WTC11 (cell line): ENCODE measurements around the gene SYT1. TPM values are rescaled to one million over a fixed set of nuclear protein-coding genes. Genes with fewer than 3 reads are reported as not detected.

Source experiments
- ATAC-seq: fragments of 200-7000 bp; cut with Tn5 transposase; 2 replicates; pipeline ENCODE4 v1.10.0; 2021; ENCODE audit warnings: mild to moderate bottlenecking, moderate library complexity
- CTCF ChIA-PET: fragments of 300-600 bp; sonication (Branson Sonifier 250); formaldehyde crosslinking; loops from one replicate; lab custom pipeline; 2021; ENCODE audit warnings: antibody characterized with exemption; lab: Charles Lee
- POLR2A ChIA-PET: fragments of 350-600 bp; sonication (Branson Sonifier 250); formaldehyde crosslinking; loops from one replicate; lab custom pipeline; 2021; ENCODE audit warnings: antibody characterized with exemption; lab: Charles Lee
- DNase-seq: peaks from one replicate; pipeline ENCODE4 v3.0.0; 2021; ENCODE audit warnings: low spot score
- H3K27ac Mint-ChIP-seq: 2 replicates; pipeline ENCODE4 v1.8.0; 2021; ENCODE audit warnings: mixed read lengths
- H3K27me3 Mint-ChIP-seq: 2 replicates; pipeline ENCODE4 v1.8.0; 2021; ENCODE audit warnings: low read depth, mild to moderate bottlenecking, moderate library complexity, mixed read lengths
- H3K36me3 Mint-ChIP-seq: 2 replicates; pipeline ENCODE4 v1.8.0; 2021; ENCODE audit warnings: mixed read lengths
- H3K4me1 Mint-ChIP-seq: 2 replicates; pipeline ENCODE4 v1.8.0; 2022; ENCODE audit warnings: mixed read lengths
- H3K4me3 Mint-ChIP-seq: 2 replicates; pipeline ENCODE4 v1.8.0; 2021; ENCODE audit warnings: mild to moderate bottlenecking, moderate library complexity, mixed read lengths
- H3K9me3 Mint-ChIP-seq: 2 replicates; pipeline ENCODE4 v1.8.0; 2021; ENCODE audit warnings: mixed read lengths
- ATF1 ChIP-seq: sonication (generic); formaldehyde crosslinking; IDR thresholded peaks from 2 replicates; pipeline ENCODE4 v1.8.1; 2023; ENCODE audit warnings: mild to moderate bottlenecking, moderate library complexity, missing genetic modification reagents
- EMX1 ChIP-seq: fragments of 250-450 bp; sonication (Bioruptor Pico); IDR thresholded peaks from 2 replicates; pipeline ENCODE4 v1.8.0; 2021; ENCODE audit warnings: mild to moderate bottlenecking
- NFATC4 ChIP-seq: fragments of 250-450 bp; sonication (Bioruptor Pico); IDR thresholded peaks from 2 replicates; pipeline ENCODE4 v1.9.0; 2021; ENCODE audit warnings: mild to moderate bottlenecking
- NR1H2 ChIP-seq: sonication (generic); formaldehyde crosslinking; IDR thresholded peaks from 2 replicates; pipeline ENCODE4 v1.9.0; 2021; ENCODE audit warnings: mild to moderate bottlenecking, moderate library complexity, missing genetic modification reagents
- NR3C1 ChIP-seq: sonication (generic); formaldehyde crosslinking; conservative IDR thresholded peaks from 2 replicates; pipeline ENCODE4 v1.8.1; 2023; ENCODE audit warnings: low read depth, mild to moderate bottlenecking, missing genetic modification reagents
- RELA ChIP-seq: sonication (generic); formaldehyde crosslinking; IDR thresholded peaks from 2 replicates; pipeline ENCODE4 v1.8.1; 2022; ENCODE audit warnings: missing genetic modification reagents, mild to moderate bottlenecking, borderline replicate concordance
- RORB ChIP-seq: fragments of 250-450 bp; sonication (Bioruptor Pico); IDR thresholded peaks from 2 replicates; pipeline ENCODE4 v1.9.0; 2021; ENCODE audit warnings: mild to moderate bottlenecking
- ZNF121 ChIP-seq: sonication (generic); formaldehyde crosslinking; IDR thresholded peaks from 2 replicates; pipeline ENCODE4 v1.8.0; 2023; ENCODE audit warnings: missing genetic modification reagents
- ZNF317 ChIP-seq: sonication (generic); formaldehyde crosslinking; IDR thresholded peaks from 2 replicates; pipeline ENCODE4 v1.8.1; 2023; ENCODE audit warnings: low read depth, mild to moderate bottlenecking, moderate library complexity, missing genetic modification reagents, borderline replicate concordance
- total RNA-seq: library from RNA; stranded (reverse); gene quantifications from 3 replicates; pipeline ENCODE4 v1.2.3, GENCODE V29; 2021
- TF ChIP-seq, protein P1 (sequence below): fragments of 250-450 bp; sonication (Bioruptor Pico); IDR thresholded peaks from 2 replicates; pipeline ENCODE4 v2.1.2; 2022; ENCODE audit warnings: mild to moderate bottlenecking, moderate library complexity
- TF ChIP-seq, protein P2 (sequence below): sonication (generic); formaldehyde crosslinking; IDR thresholded peaks from 2 replicates; pipeline ENCODE4 v1.8.0; 2022; ENCODE audit warnings: mild to moderate bottlenecking, missing genetic modification reagents
- TF ChIP-seq, protein P3 (sequence below): sonication (generic); formaldehyde crosslinking; IDR thresholded peaks from 2 replicates; pipeline ENCODE4 v1.8.1; 2023; ENCODE audit warnings: mild to moderate bottlenecking, missing genetic modification reagents, borderline replicate concordance
- TF ChIP-seq, protein P4 (sequence below): fragments of 250-450 bp; sonication (Bioruptor Pico); IDR thresholded peaks from 2 replicates; pipeline ENCODE4 v1.9.0; 2021; ENCODE audit warnings: mild to moderate bottlenecking, borderline replicate concordance
- TF ChIP-seq, protein P5 (sequence below): sonication (generic); formaldehyde crosslinking; IDR thresholded peaks from 2 replicates; pipeline ENCODE4 v1.8.0; 2022; ENCODE audit warnings: missing genetic modification reagents
- TF ChIP-seq, protein P6 (sequence below): sonication (generic); formaldehyde crosslinking; IDR thresholded peaks from 2 replicates; pipeline ENCODE4 v1.8.0; 2022; ENCODE audit warnings: mild to moderate bottlenecking, missing genetic modification reagents

The SYT1 gene
- total RNA-seq, 1 experiment from 2014 or later = 45.2 TPM

DNA sequence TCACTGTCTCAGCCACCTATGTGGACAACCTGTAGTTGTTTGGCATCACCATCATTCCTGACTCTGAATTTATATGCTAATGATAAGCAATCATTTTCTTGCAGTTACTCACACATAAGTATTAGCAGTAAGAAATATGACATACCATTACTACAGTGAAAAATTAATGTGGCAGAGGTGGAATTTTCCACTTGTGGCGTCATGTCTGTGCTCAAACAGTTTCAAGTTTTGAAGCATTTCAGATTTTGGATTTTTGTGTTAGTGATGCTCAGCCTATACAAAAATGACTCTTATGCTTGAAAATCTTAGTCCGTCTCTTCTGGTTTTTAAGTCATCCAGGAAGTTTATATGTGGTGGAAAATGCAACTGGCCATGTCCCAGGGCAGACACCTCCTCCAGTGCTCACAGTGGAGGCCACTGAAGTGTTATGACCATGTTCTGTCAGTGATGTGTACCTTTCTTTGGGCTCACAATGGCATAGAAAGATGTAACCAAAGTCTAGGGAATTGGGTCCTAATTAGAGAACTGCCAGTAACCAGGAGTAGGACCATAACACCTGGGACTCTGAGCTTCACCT, 220.6 kb downstream of the SYT1 start (continued):
- TF ChIP-seq, protein P1, sequence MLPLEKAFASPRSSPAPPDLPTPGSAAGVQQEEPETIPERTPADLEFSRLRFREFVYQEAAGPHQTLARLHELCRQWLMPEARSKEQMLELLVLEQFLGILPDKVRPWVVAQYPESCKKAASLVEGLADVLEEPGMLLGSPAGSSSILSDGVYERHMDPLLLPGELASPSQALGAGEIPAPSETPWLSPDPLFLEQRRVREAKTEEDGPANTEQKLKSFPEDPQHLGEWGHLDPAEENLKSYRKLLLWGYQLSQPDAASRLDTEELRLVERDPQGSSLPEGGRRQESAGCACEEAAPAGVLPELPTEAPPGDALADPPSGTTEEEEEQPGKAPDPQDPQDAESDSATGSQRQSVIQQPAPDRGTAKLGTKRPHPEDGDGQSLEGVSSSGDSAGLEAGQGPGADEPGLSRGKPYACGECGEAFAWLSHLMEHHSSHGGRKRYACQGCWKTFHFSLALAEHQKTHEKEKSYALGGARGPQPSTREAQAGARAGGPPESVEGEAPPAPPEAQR (CRISPR knock-in tag) = no peak
- no peak for TF ChIP-seq ZNF121 (CRISPR knock-in tag)
- TF ChIP-seq, protein P2, sequence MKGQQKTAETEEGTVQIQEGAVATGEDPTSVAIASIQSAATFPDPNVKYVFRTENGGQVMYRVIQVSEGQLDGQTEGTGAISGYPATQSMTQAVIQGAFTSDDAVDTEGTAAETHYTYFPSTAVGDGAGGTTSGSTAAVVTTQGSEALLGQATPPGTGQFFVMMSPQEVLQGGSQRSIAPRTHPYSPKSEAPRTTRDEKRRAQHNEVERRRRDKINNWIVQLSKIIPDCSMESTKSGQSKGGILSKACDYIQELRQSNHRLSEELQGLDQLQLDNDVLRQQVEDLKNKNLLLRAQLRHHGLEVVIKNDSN (CRISPR knock-in tag) = no peak

DNA sequence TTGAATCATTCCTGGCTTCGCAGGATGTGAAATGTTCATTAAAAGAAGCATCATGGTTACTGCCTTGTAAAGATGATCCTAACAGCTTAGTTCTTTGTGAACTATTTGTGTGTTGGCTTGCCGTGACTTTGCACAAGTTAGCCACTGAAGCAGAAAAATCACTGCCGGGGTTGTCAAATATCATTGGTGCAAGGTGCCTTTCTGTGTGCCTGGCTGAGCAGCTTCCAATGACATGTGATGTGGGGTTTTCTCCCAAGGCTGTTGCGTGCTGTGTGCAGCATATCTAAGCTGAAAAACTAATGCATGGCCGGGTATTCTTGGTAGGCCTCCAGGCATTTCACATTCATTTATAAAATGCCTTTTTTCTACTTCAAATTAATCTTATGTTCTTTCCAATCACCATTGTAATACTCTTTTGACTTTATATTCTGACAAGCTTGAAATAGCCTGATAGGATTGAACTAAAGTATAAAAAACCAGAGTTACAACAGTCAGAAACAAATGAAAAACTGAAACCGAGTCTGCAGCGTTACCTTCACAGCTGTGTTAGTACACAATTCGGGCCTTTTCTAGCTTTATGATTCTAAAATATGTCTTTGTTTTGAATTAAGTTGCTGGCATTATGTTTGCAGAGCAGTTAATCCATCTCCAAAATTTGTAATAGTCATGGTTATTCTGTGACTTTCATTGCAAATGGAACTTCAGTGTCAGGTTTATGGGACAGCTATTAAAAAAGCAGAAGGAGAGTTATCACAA, 222.1 kb downstream of the SYT1 start:
- ChIA-PET CTCF (interaction anchor here (0.5 to 1.0 kb wide), 2 partner anchors 258 to 415 kb away, joined by 3 to 4 read pairs; no protein-coding TSS in a partner anchor), POLR2A (no interaction called here)
- Mint-ChIP-seq H3K4me3 (no peak overlapping the region), H3K36me3 (no peaks in the 10 kb centered on the region), H3K27me3 (no peaks in the 10 kb centered on the region), H3K9me3 (no peaks in the 10 kb centered on the region), H3K27ac (0 out of 2 replicates have a peak overlapping the region, but pooled peaks have one; percentile 30), H3K4me1 (peaks cover 59% of the 10 kb centered on the region)
- DNase-seq (no peak), ATAC-seq (no peak)
- TF ChIP-seq, protein P3, sequence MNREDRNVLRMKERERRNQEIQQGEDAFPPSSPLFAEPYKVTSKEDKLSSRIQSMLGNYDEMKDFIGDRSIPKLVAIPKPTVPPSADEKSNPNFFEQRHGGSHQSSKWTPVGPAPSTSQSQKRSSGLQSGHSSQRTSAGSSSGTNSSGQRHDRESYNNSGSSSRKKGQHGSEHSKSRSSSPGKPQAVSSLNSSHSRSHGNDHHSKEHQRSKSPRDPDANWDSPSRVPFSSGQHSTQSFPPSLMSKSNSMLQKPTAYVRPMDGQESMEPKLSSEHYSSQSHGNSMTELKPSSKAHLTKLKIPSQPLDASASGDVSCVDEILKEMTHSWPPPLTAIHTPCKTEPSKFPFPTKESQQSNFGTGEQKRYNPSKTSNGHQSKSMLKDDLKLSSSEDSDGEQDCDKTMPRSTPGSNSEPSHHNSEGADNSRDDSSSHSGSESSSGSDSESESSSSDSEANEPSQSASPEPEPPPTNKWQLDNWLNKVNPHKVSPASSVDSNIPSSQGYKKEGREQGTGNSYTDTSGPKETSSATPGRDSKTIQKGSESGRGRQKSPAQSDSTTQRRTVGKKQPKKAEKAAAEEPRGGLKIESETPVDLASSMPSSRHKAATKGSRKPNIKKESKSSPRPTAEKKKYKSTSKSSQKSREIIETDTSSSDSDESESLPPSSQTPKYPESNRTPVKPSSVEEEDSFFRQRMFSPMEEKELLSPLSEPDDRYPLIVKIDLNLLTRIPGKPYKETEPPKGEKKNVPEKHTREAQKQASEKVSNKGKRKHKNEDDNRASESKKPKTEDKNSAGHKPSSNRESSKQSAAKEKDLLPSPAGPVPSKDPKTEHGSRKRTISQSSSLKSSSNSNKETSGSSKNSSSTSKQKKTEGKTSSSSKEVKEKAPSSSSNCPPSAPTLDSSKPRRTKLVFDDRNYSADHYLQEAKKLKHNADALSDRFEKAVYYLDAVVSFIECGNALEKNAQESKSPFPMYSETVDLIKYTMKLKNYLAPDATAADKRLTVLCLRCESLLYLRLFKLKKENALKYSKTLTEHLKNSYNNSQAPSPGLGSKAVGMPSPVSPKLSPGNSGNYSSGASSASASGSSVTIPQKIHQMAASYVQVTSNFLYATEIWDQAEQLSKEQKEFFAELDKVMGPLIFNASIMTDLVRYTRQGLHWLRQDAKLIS (CRISPR knock-in tag) = no peak

DNA sequence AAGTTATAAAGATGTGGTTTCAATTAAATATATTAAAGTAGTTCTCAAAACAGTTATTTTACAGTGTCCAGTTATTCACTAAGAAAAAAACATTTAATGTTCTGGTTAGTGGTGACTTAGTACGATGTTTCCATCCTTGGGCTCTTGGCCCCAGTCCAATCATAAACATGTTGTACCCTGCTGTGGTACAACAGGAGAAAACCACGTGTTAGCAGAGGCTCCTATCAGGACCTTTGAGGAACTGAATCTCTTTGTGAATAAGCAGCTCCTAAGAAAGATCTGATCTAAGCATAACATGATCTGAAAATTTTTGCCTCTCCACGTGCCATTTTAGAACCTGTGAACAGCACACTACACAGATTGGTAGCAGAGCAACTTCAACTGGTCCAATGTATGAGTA, 234.0 kb downstream of the SYT1 start:
- DNase-seq (no peak), ATAC-seq (no peak)
- H3K36me3 Mint-ChIP-seq = no peaks in the 10 kb centered on the region
- no peaks in the 10 kb centered on the region for H3K27me3 Mint-ChIP-seq
- ChIA-PET CTCF (no interaction called here), POLR2A (interaction anchor here (0.6 kb wide), 1 partner anchor 243 kb away, joined by 3 read pairs; no protein-coding TSS in a partner anchor)
- H3K4me3 Mint-ChIP-seq = no peak overlapping the region
- no peak overlapping the region for H3K27ac Mint-ChIP-seq
- peaks cover 2% of the 10 kb centered on the region; the same call in 1 of the 2 replicates for H3K4me1 Mint-ChIP-seq
- no peaks in the 10 kb centered on the region for H3K9me3 Mint-ChIP-seq
- TF ChIP-seq RELA (CRISPR knock-in tag) (no peak), NR3C1 (CRISPR knock-in tag) (no peak), NR1H2 (CRISPR knock-in tag) (no peak), RORB (CRISPR knock-in tag) (no peak), ZNF317 (CRISPR knock-in tag) (no peak), NFATC4 (no peak), EMX1 (no peak), ATF1 (CRISPR knock-in tag) (no peak)
- TF ChIP-seq, protein P4, sequence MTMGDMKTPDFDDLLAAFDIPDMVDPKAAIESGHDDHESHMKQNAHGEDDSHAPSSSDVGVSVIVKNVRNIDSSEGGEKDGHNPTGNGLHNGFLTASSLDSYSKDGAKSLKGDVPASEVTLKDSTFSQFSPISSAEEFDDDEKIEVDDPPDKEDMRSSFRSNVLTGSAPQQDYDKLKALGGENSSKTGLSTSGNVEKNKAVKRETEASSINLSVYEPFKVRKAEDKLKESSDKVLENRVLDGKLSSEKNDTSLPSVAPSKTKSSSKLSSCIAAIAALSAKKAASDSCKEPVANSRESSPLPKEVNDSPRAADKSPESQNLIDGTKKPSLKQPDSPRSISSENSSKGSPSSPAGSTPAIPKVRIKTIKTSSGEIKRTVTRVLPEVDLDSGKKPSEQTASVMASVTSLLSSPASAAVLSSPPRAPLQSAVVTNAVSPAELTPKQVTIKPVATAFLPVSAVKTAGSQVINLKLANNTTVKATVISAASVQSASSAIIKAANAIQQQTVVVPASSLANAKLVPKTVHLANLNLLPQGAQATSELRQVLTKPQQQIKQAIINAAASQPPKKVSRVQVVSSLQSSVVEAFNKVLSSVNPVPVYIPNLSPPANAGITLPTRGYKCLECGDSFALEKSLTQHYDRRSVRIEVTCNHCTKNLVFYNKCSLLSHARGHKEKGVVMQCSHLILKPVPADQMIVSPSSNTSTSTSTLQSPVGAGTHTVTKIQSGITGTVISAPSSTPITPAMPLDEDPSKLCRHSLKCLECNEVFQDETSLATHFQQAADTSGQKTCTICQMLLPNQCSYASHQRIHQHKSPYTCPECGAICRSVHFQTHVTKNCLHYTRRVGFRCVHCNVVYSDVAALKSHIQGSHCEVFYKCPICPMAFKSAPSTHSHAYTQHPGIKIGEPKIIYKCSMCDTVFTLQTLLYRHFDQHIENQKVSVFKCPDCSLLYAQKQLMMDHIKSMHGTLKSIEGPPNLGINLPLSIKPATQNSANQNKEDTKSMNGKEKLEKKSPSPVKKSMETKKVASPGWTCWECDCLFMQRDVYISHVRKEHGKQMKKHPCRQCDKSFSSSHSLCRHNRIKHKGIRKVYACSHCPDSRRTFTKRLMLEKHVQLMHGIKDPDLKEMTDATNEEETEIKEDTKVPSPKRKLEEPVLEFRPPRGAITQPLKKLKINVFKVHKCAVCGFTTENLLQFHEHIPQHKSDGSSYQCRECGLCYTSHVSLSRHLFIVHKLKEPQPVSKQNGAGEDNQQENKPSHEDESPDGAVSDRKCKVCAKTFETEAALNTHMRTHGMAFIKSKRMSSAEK (CRISPR knock-in tag) = no peak
- TF ChIP-seq, protein P5, sequence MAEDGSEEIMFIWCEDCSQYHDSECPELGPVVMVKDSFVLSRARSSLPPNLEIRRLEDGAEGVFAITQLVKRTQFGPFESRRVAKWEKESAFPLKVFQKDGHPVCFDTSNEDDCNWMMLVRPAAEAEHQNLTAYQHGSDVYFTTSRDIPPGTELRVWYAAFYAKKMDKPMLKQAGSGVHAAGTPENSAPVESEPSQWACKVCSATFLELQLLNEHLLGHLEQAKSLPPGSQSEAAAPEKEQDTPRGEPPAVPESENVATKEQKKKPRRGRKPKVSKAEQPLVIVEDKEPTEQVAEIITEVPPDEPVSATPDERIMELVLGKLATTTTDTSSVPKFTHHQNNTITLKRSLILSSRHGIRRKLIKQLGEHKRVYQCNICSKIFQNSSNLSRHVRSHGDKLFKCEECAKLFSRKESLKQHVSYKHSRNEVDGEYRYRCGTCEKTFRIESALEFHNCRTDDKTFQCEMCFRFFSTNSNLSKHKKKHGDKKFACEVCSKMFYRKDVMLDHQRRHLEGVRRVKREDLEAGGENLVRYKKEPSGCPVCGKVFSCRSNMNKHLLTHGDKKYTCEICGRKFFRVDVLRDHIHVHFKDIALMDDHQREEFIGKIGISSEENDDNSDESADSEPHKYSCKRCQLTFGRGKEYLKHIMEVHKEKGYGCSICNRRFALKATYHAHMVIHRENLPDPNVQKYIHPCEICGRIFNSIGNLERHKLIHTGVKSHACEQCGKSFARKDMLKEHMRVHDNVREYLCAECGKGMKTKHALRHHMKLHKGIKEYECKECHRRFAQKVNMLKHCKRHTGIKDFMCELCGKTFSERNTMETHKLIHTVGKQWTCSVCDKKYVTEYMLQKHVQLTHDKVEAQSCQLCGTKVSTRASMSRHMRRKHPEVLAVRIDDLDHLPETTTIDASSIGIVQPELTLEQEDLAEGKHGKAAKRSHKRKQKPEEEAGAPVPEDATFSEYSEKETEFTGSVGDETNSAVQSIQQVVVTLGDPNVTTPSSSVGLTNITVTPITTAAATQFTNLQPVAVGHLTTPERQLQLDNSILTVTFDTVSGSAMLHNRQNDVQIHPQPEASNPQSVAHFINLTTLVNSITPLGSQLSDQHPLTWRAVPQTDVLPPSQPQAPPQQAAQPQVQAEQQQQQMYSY (CRISPR knock-in tag) = no peak
- TF ChIP-seq, protein P6, sequence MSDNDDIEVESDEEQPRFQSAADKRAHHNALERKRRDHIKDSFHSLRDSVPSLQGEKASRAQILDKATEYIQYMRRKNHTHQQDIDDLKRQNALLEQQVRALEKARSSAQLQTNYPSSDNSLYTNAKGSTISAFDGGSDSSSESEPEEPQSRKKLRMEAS = no peak
